Colonic mucosa (tissue), 4 donors: ENCODE measurements around the gene ZNF91. TPM values are rescaled to one million over a fixed set of nuclear protein-coding genes. Genes with fewer than 3 reads are reported as not detected.
"Not testable (repeated sequence)": the region's sequence is repeated elsewhere in the genome, so short reads cannot be mapped to it uniquely, and the experiment has no call there.

Source experiments
- DNase-seq: peaks from one replicate; pipeline ENCODE4 v3.0.0-alpha.2; 2020
- H3K27ac ChIP-seq: fragments of 200-600 bp; one replicate; pipeline ENCODE4 v1.8.0; 2021
- H3K27me3 ChIP-seq: fragments of 200-600 bp; one replicate; pipeline ENCODE4 v1.8.0; 2021
- H3K36me3 ChIP-seq: fragments of 200-600 bp; one replicate; pipeline ENCODE4 v1.8.0; 2021
- H3K4me1 ChIP-seq: fragments of 200-600 bp; one replicate; pipeline ENCODE4 v1.8.0; 2021; ENCODE audit warnings: mild to moderate bottlenecking
- H3K4me3 ChIP-seq: fragments of 200-600 bp; one replicate; pipeline ENCODE4 v1.8.0; 2021
- H3K9ac ChIP-seq, 2 donors: one replicate each; pipeline ENCODE4 v1.7.0; 2013; ENCODE audit warnings: control low read depth in 2 of 2, low read depth in 2 of 2, low read length in 2 of 2
- H3K9me3 ChIP-seq: fragments of 200-600 bp; one replicate; pipeline ENCODE4 v1.8.0; 2021
- CTCF ChIP-seq: fragments of 200-600 bp; IDR thresholded peaks from one replicate; pipeline ENCODE4 v1.8.0; 2022; ENCODE audit warnings: antibody characterized with exemption, mild to moderate bottlenecking
- intact Hi-C: fragments of 100-400 bp; cut with DNase I; formaldehyde crosslinking; loops from one replicate; pipeline ENCODE4 v1.14.1; 2022
- total RNA-seq, 2 donors: library from RNA; stranded (reverse); fragmentation: NEBNext Ultra II Directional in 1 of 2; extraction: Animal tissue kit (Norgen Biotek cat#: 25700) in 1 of 2; gene quantifications; one replicate each; pipeline ENCODE4 v1.2.1, GENCODE V29; 2021
- donor health status: healthy.
- donor health status: DM: no; HTN: no; CAD: no.
- donor health status: DM: no; HTN: no; CAD: no.

ZNF91 gene
- total RNA-seq, 2 donors from 2014 or later = 70.8 to 80.5 TPM

- H3K4me1 ChIP-seq = no peaks in the 10 kb centered on the region
- intact Hi-C loops = no loop called here
- H3K9ac ChIP-seq = no peak overlapping the region
- no peaks in the 10 kb centered on the region for H3K9me3 ChIP-seq
- no peaks in the 10 kb centered on the region for H3K36me3 ChIP-seq
- H3K27me3 ChIP-seq = no peaks in the 10 kb centered on the region
- DNase-seq = no peak
- H3K27ac ChIP-seq = no peak overlapping the region
- no peak for TF ChIP-seq CTCF
- H3K4me3 ChIP-seq = no peak overlapping the region
Measured at GRCh38 chr19:23436944-23437343, 41.7 kb upstream of the ZNF91 start.

- Histone ChIP-seq H3K9ac (no peak overlapping the region), H3K9me3 (no peaks in the 10 kb centered on the region), H3K36me3 (no peaks in the 10 kb centered on the region), H3K4me1 (no peaks in the 10 kb centered on the region), H3K27me3 (no peaks in the 10 kb centered on the region), H3K4me3 (no peak overlapping the region), H3K27ac (no peak overlapping the region)
- TF ChIP-seq CTCF = no peak
- peak; percentile 27 for DNase-seq
- intact Hi-C loops = no loop called here
Measured at GRCh38 chr19:23436318-23436717, 41.0 kb upstream of the ZNF91 start.

GRCh38 chr19:23420824-23421223, 25.6 kb upstream of the ZNF91 start:
- Histone ChIP-seq H3K4me3 (no peak overlapping the region), H3K27ac (no peak overlapping the region), H3K9ac (no peak overlapping the region), H3K9me3 (no peaks in the 10 kb centered on the region), H3K4me1 (no peaks in the 10 kb centered on the region), H3K27me3 (no peaks in the 10 kb centered on the region), H3K36me3 (no peaks in the 10 kb centered on the region)
- intact Hi-C loops = no loop called here
- DNase-seq = no peak
- no peak for TF ChIP-seq CTCF

GRCh38 chr19:23419261-23419660, 24.0 kb upstream of the ZNF91 start:
- intact Hi-C loops, H3K4me1 ChIP-seq, H3K9ac ChIP-seq, H3K9me3 ChIP-seq, H3K27me3 ChIP-seq, DNase-seq, H3K36me3 ChIP-seq, H3K4me3 ChIP-seq, H3K27ac ChIP-seq: not testable (repeated sequence)

- peak overlapping the region; percentile 78 for H3K27ac ChIP-seq
- H3K4me1 ChIP-seq = no peaks in the 10 kb centered on the region
- intact Hi-C loops = no loop called here
- peak overlapping the region; percentile 60 for H3K4me3 ChIP-seq
- H3K27me3 ChIP-seq = no peaks in the 10 kb centered on the region
- no peaks in the 10 kb centered on the region for H3K36me3 ChIP-seq
- no peaks in the 10 kb centered on the region for H3K9me3 ChIP-seq
- peak overlapping the region; percentile 63 to 68 for H3K9ac ChIP-seq
- TF ChIP-seq CTCF = no peak
- peak; percentile 91 for DNase-seq
Measured at GRCh38 chr19:23415561-23416191, 20.4 kb upstream of the ZNF91 start.

- peak; percentile 54 for DNase-seq
- H3K27ac ChIP-seq = peak overlapping the region; percentile 78
- peak overlapping the region; percentile 60 for H3K4me3 ChIP-seq
- H3K27me3 ChIP-seq = no peaks in the 10 kb centered on the region
- intact Hi-C loops = no loop called here
- peak overlapping the region; percentile 63 to 68 for H3K9ac ChIP-seq
- H3K4me1 ChIP-seq = no peaks in the 10 kb centered on the region
- TF ChIP-seq CTCF = no peak
- no peaks in the 10 kb centered on the region for H3K9me3 ChIP-seq
- no peaks in the 10 kb centered on the region for H3K36me3 ChIP-seq
Measured at GRCh38 chr19:23415034-23415433, 19.8 kb upstream of the ZNF91 start.
